HUES6 (cell line): ENCODE results near the gene DPYSL4.

Experiments used
- H3K27ac ChIP-seq: 2 replicates; pipeline ENCODE4 v1.7.0; 2013; ENCODE audit warnings: low read depth, mild to moderate bottlenecking, low read length, inconsistent platforms
- H3K27me3 ChIP-seq: 2 replicates; pipeline ENCODE4 v1.6.1; 2013; ENCODE audit warnings: low read length; ENCODE audit not compliant: control insufficient read depth, insufficient read depth
- H3K36me3 ChIP-seq: 2 replicates; pipeline ENCODE4 v1.6.1; 2013; ENCODE audit warnings: low read length; ENCODE audit not compliant: control insufficient read depth, insufficient read depth
- H3K4me1 ChIP-seq: 2 replicates; pipeline ENCODE4 v1.6.1; 2013; ENCODE audit warnings: low read length; ENCODE audit not compliant: control insufficient read depth, insufficient read depth
- H3K4me3 ChIP-seq: 2 replicates; pipeline ENCODE4 v1.5.1; 2013; ENCODE audit warnings: low read depth, low read length
- H3K9ac ChIP-seq: one replicate; pipeline ENCODE4 v1.6.1; 2013; ENCODE audit warnings: mild to moderate bottlenecking, low read length
- H3K9me3 ChIP-seq: 2 replicates; pipeline ENCODE4 v1.6.1; 2013; ENCODE audit warnings: low read depth, low read length; ENCODE audit not compliant: control insufficient read depth, insufficient read depth

DPYSL4 gene

GRCh38 chr10:132172091-132173066 lies 14.4 kb upstream of the DPYSL4 start:
- Histone ChIP-seq H3K27ac (no peak overlapping the region), H3K4me3 (no peak overlapping the region), H3K27me3 (peaks cover 26% of the 10 kb centered on the region), H3K9ac (no peak overlapping the region), H3K4me1 (peaks cover 7% of the 10 kb centered on the region), H3K9me3 (0 out of 2 replicates have a peak, but pooled peaks cover 3% of the 10 kb centered on the region), H3K36me3 (no peaks in the 10 kb centered on the region)

- H3K36me3 ChIP-seq = no peaks in the 10 kb centered on the region
- peaks cover 7% of the 10 kb centered on the region for H3K4me1 ChIP-seq
These were observed 13.6 kb upstream of the DPYSL4 start for GRCh38 chr10:132173185-132173584.

GRCh38 chr10:132174237-132174636 lies 12.5 kb upstream of the DPYSL4 start:
- Histone ChIP-seq H3K27me3 (peaks cover 44% of the 10 kb centered on the region), H3K36me3 (no peaks in the 10 kb centered on the region), H3K27ac (no peak overlapping the region), H3K9ac (no peak overlapping the region), H3K4me3 (no peak overlapping the region), H3K9me3 (0 out of 2 replicates have a peak, but pooled peaks cover 3% of the 10 kb centered on the region), H3K4me1 (peaks cover 7% of the 10 kb centered on the region)

More at GRCh38 chr10:132173185-132173584, 13.6 kb upstream of the DPYSL4 start:
- Histone ChIP-seq H3K27ac (no peak overlapping the region), H3K9ac (no peak overlapping the region), H3K27me3 (peaks cover 33% of the 10 kb centered on the region), H3K4me3 (no peak overlapping the region), H3K9me3 (0 out of 2 replicates have a peak, but pooled peaks cover 3% of the 10 kb centered on the region)

- H3K36me3 ChIP-seq = no peaks in the 10 kb centered on the region
- H3K27me3 ChIP-seq = peaks cover 48% of the 10 kb centered on the region
- H3K9me3 ChIP-seq = 0 out of 2 replicates have a peak, but pooled peaks cover 3% of the 10 kb centered on the region
- no peak overlapping the region for H3K4me3 ChIP-seq
- H3K27ac ChIP-seq = no peak overlapping the region
- H3K4me1 ChIP-seq = peaks cover 7% of the 10 kb centered on the region
- no peak overlapping the region for H3K9ac ChIP-seq
These were observed 11.3 kb upstream of the DPYSL4 start for GRCh38 chr10:132175408-132175807.

- H3K9ac ChIP-seq = no peak overlapping the region
- no peak overlapping the region for H3K27ac ChIP-seq
- H3K4me1 ChIP-seq = peaks cover 7% of the 10 kb centered on the region
- 0 out of 2 replicates have a peak, but pooled peaks cover 3% of the 10 kb centered on the region for H3K9me3 ChIP-seq
- peaks cover 52% of the 10 kb centered on the region for H3K27me3 ChIP-seq
- H3K4me3 ChIP-seq = peak overlapping the region; percentile 6; the same call in 1 of the 2 replicates
- no peaks in the 10 kb centered on the region for H3K36me3 ChIP-seq
These were observed 10.7 kb upstream of the DPYSL4 start for GRCh38 chr10:132175907-132176581.

- no peaks in the 10 kb centered on the region for H3K36me3 ChIP-seq
- no peak overlapping the region for H3K4me3 ChIP-seq
- no peak overlapping the region for H3K9ac ChIP-seq
These were observed 9.9 kb upstream of the DPYSL4 start for GRCh38 chr10:132176623-132177500.

GRCh38 chr10:132178046-132178445 lies 8.7 kb upstream of the DPYSL4 start:
- Histone ChIP-seq H3K4me1 (peaks cover 7% of the 10 kb centered on the region), H3K27ac (no peak overlapping the region), H3K4me3 (no peak overlapping the region), H3K27me3 (peaks cover 65% of the 10 kb centered on the region), H3K9ac (no peak overlapping the region), H3K9me3 (0 out of 2 replicates have a peak, but pooled peaks cover 3% of the 10 kb centered on the region), H3K36me3 (no peaks in the 10 kb centered on the region)

More at GRCh38 chr10:132176623-132177500, 9.9 kb upstream of the DPYSL4 start:
- H3K9me3 ChIP-seq = 0 out of 2 replicates have a peak, but pooled peaks cover 3% of the 10 kb centered on the region
- no peak overlapping the region for H3K27ac ChIP-seq
- peaks cover 7% of the 10 kb centered on the region for H3K4me1 ChIP-seq
- peaks cover 56% of the 10 kb centered on the region for H3K27me3 ChIP-seq

GRCh38 chr10:132178672-132179545 lies 7.8 kb upstream of the DPYSL4 start:
- H3K27ac ChIP-seq = no peak overlapping the region
- peaks cover 7% of the 10 kb centered on the region for H3K4me1 ChIP-seq
- no peak overlapping the region for H3K9ac ChIP-seq
- H3K4me3 ChIP-seq = no peak overlapping the region
- H3K27me3 ChIP-seq = peaks cover 74% of the 10 kb centered on the region
- no peaks in the 10 kb centered on the region for H3K36me3 ChIP-seq
- no peaks in the 10 kb centered on the region for H3K9me3 ChIP-seq

GRCh38 chr10:132179551-132180392 lies 7.0 kb upstream of the DPYSL4 start:
- Histone ChIP-seq H3K36me3 (no peaks in the 10 kb centered on the region), H3K27me3 (peaks cover 82% of the 10 kb centered on the region), H3K9ac (no peak overlapping the region), H3K27ac (no peak overlapping the region), H3K4me1 (peaks cover 7% of the 10 kb centered on the region), H3K9me3 (no peaks in the 10 kb centered on the region), H3K4me3 (no peak overlapping the region)
